HPDE6-E6E7 (cell line): ENCODE measurements around the gene C8G.

ENCODE experiments used
- DNase-seq: peaks from one replicate; pipeline ENCODE4 v3.0.0; 2011; ENCODE audit warnings: missing footprints; ENCODE audit errors: extremely low spot score

C8G gene

GRCh38 chr9:136941231-136942111, 3.6 kb upstream of the C8G start:
- no peak for DNase-seq

GRCh38 chr9:136942112-136942880, 2.7 kb upstream of the C8G start:
- DNase-seq, result no peak

DNA sequence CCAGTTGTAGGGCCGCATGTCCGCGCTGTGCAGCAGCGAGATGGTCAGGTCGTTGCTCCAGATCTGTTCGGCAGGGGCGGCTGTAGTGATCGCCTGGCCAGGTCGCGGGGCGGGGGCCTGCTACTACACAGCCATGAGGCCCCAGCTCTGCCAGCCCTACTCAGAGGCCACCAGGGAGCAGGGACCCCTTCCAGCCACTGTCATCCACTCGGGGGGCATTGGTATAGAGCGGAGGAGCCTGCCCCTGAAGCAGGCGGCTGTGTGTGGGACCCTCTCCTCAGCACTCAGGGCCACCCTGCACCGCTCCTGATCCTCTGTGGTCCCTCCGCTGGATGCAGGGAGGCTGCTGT, 2.2 kb upstream of the C8G start:
- no peak for DNase-seq

DNA sequence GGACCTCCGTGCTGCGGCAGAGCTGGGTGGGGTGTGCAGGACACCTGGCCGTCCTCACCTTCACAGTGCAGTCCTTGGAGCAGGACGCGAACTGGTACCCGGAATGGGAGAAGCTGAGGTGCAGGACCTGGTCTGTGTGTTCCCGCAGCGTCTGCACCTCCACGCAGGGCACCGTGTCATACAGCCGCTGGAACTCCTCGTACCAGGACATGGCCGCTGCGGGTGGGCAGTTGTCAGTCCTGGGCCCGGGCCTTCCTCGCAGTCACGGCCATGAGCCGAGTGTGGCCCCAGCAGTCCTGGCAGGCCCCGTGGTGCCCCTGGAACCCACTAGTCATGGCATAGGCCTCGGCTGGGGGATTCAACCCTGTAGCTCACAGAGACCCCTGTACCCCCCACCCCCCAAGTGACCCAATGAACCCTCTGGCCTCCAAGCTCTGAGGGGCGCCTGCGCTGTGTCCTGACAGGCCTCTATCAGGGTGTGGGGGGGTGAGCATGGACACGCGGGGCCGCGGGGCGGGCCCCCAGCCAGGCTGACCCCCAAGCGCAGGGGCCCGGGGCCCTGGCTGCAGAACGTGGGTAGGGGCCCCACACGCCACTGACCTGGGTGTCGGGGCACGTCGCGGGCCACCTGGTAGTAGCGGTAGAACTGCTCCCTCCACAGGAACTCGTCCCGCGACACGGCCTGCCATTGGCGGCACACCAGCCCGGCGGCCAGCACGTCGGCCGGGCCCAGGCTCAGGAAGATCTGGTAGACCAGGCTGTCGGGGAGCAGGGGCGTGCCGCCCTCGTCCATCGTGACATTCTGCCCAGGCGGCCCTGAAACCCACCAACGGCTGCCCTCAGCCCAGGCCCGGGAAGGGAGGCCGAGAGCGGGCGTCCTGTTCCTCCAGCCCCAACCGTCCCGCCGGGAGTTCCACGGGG, 1.5 kb upstream of the C8G start:
- DNase-seq, result no peak

- peak; percentile 58 for DNase-seq
These were observed 878 bp upstream of the C8G start for GRCh38 chr9:136944212-136944518.

- DNase-seq, result no peak
These were observed 537 bp downstream of the C8G start for GRCh38 chr9:136945333-136946227.

- no peak for DNase-seq
These were observed 1.4 kb downstream of the C8G start for GRCh38 chr9:136946228-136947027.

GRCh38 chr9:136947028-136947891, 2.2 kb downstream of the C8G start:
- DNase-seq, result no peak

DNA sequence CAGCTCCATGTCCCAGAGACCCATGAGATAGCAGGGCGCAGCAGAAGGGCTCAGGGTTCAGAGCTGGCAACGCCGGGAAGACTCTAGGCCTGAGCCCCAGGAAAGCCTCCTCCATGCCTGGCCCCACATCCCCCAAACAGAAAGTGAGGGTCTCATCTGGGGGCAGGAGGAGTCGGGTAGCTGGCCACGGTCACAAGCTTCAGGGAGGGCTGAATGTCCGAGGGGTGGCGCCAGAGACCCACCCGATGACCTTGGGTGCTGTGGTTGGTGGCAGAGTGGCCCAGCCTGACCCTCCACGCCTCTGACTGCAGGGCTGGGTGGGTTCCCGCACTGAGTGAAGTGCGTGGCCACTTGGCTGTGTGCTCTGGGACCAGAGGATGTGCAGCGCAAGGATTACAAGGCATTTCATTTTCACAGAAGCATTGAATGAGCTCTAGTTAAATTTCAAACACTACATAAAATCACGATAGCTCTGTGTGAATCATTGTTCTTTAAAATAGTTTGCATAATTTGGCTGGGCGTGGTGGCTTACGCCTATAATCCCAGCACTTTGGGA, 3.0 kb downstream of the C8G start:
- no peak for DNase-seq

GRCh38 chr9:136949239-136949816, 4.3 kb downstream of the C8G start:
- no peak for DNase-seq

DNA sequence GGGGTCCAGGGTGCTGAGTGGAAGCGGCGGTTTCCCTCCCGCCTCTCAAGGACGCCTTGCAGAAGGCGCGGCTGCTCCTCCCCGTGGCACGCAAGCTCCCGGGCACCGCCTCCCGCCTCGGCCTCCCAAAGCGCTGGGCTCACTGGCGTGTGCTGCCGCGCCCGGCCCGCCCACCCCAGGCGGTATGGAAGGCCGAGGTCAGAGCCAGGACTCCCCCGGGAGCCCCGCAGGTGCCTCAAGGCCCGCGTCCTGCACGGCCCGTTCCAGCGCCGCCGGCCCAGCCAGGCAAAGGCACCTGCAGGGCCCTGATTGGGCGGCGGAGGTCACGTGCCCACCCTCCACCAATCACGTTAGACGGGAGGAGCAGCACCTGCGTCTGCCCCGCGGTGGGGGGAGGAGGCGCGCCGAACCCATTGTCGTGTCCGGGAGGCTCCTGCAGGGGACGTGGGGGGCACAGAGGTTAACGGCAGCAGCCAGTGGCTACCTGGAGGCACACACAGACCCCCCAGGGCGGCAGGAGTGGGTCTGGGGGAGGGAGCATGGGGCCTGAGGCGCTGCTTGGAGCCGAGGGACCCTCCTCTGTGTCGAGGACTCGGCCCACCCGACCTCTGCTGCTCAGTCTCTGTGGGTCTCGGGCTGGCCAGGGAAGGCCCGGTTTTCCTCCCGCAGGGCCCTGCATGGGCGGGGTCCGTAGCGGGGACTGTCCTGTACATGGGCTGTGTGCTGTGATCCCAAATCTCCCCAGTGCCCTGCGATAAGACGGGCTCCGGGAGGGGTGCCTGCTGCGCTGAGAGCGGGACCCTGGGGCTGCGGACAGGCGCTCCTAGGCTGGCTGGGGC, 5.0 kb downstream of the C8G start:
- DNase-seq, result peak; percentile 99

DNA sequence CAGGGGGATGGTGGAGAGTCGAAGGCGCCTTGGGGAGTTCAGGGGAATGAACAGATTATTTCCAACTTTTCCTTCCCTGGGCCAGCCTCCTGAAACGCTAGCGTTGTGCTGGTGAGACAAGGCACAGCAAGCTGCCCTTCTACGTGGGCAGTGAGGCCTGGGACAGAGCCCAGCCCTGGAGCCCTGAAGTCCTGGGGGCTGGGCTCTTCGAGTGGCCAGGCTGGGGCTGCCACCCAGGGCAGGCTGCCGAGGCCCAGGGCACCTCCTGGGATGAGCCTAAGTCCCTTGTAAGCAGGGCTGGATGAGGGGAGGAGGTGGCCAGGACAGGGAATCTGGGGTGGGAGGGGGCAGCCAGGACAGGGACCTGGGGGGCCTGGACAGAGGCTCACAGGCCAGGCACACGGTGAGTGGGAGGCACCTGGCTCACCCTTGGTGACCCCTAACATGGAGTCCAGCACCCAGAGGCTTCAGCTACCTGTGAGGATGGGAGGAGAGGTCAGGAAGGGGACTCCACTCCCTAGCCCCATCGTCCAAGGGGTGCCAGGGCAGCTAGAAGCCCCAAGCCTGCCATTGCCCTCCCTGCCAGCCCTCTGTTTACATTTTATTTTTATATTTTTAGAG, 5.7 kb downstream of the C8G start:
- DNase-seq, result no peak

- DNase-seq, result no peak
These were observed 6.7 kb downstream of the C8G start, which contains the start of gene LCN12 for GRCh38 chr9:136951541-136952320. Gene LCN12 (plus strand): TSS chr9:136952273. CDS start chr9:136952328, 55 bp downstream.

DNA sequence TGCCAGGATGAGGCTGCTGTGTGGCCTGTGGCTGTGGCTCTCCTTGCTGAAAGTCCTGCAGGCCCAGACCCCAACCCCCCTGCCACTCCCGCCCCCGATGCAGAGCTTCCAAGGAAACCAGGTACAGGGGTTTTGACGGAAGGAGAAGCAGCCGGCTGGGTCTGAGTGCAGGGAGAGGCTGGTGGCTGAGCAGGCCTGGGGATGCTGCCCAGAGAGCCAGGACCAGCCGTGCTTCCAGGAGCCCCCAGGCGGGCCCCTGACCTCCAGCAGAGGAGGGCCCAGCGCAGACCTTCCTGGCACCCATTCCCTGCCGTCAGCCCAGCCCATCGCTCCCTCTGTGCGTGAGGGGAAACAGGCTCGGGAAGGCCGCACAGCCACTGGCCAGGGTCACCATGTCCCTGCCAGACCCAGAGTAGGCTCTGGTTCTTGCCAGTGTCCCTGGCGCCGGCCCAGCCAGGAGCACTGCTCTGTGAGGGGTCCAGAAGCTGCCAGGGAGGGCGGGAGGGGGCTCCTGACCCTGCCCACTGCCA, 7.3 kb downstream of the C8G start:
- DNase-seq, result no peak

DNA sequence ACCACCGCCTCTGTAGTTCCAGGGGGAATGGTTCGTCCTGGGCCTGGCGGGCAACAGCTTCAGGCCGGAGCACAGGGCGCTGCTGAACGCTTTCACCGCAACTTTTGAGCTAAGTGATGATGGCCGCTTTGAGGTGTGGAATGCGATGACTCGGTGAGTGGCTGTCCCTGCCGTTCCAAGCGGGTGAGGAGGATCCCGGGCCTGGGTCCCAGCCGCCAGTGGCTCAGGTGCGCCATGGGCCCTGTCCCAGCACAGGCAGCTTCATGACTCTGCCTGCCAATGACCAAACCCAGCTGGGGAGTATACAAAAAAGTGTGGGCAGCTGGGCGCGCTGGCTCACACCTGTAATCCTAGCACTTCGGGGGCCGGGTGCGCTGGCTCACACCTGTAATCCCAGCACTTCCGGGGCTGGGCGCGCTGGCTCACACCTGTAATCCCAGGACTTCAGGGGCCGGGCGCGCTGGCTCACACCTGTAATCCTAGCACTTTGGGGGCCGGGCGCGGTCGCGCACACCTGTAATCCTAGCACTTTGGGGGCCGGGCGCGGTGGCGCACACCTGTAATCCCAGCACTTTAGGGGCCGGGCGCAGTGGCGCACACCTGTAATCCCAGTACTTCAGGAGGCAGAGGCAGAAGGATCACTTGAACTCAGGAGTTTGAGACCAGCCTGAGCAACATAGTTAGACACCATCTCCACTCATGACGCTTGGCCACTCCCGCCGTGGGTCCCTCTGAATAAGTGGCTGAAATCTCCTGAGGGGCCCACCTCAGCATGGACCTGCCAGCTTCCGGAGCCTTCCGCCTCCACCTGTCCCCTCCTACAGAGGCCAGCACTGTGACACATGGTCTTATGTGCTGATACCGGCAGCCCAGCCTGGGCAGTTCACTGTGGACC, 8.1 kb downstream of the C8G start:
- no peak for DNase-seq
